HEK293 (cell line): ENCODE data around the gene RIC8B.

Source experiments
- CTCF ChIA-PET: fragments of 350-600 bp; formaldehyde crosslinking; extraction: SDS; loops from one replicate; lab custom pipeline; 2021; ENCODE audit warnings: antibody characterized with exemption; lab: Yijun Ruan, JAX
- POLR2A ChIA-PET: fragments of 300-600 bp; formaldehyde crosslinking; extraction: SDS; loops from one replicate; lab custom pipeline; 2020; ENCODE audit warnings: antibody characterized with exemption, inconsistent platforms; lab: Yijun Ruan, JAX
- H3K27ac ChIP-seq: fragments of 200-500 bp; sonication (Bioruptor generic); 2 replicates; pipeline ENCODE4 v1.5.1; 2014; ENCODE audit warnings: low read depth, low read length, control low read depth, inconsistent platforms; ENCODE audit errors: extremely low read depth
- H3K36me3 ChIP-seq, 2 experiments: fragments of 200-500 bp in 1 of 2; sonication (Bioruptor generic) in 1 of 2; 1 replicate in 1 of 2; 2 replicates in 1 of 2; pipeline ENCODE4 v1.5.1; 2014 to 2017; ENCODE audit warnings: inconsistent platforms in 2 of 2, low read length in 2 of 2; ENCODE audit not compliant: control insufficient read depth in 2 of 2, insufficient read depth in 1 of 2
- H3K4me1 ChIP-seq: fragments of 200-500 bp; sonication (Bioruptor generic); 2 replicates; pipeline ENCODE4 v1.5.1; 2014; ENCODE audit warnings: mild to moderate bottlenecking, low read length, inconsistent platforms; ENCODE audit not compliant: control insufficient read depth, insufficient read depth
- H3K4me3 ChIP-seq: 2 replicates; pipeline ENCODE4 v1.5.1; 2011; ENCODE audit warnings: low read depth, mild to moderate bottlenecking, control low read depth, low read length, moderate library complexity
- H3K9me3 ChIP-seq: fragments of 200-500 bp; sonication (Bioruptor generic); 2 replicates; pipeline ENCODE4 v1.5.1; 2014; ENCODE audit warnings: low read depth, low read length, inconsistent platforms; ENCODE audit not compliant: control insufficient read depth, insufficient read depth
- BCL11A ChIP-seq: fragments of 450-650 bp; formaldehyde crosslinking; IDR thresholded peaks from 2 replicates; pipeline ENCODE4 v1.5.1; 2016; ENCODE audit warnings: low read depth, missing biosample characterization, missing genetic modification characterization
- MYNN ChIP-seq: fragments of 450-650 bp; formaldehyde crosslinking; IDR thresholded peaks from 2 replicates; pipeline ENCODE4 v1.5.1; 2016; ENCODE audit warnings: missing biosample characterization, missing genetic modification characterization, borderline replicate concordance
- OSR2 ChIP-seq: fragments of 450-650 bp; formaldehyde crosslinking; IDR thresholded peaks from 2 replicates; pipeline ENCODE4 v1.5.1; 2016; ENCODE audit warnings: missing biosample characterization, missing genetic modification characterization
- OVOL3 ChIP-seq: fragments of 450-650 bp; formaldehyde crosslinking; IDR thresholded peaks from 2 replicates; pipeline ENCODE4 v1.5.1; 2016; ENCODE audit warnings: missing biosample characterization, missing genetic modification characterization
- YY2 ChIP-seq: fragments of 450-650 bp; formaldehyde crosslinking; IDR thresholded peaks from 2 replicates; pipeline ENCODE4 v1.5.1; 2016; ENCODE audit warnings: missing biosample characterization, missing genetic modification characterization
- ZBTB1 ChIP-seq: fragments of 450-650 bp; formaldehyde crosslinking; IDR thresholded peaks from 2 replicates; pipeline ENCODE4 v1.5.1; 2016; ENCODE audit warnings: missing biosample characterization, missing genetic modification characterization
- ZNF10 ChIP-seq: fragments of 450-650 bp; formaldehyde crosslinking; IDR thresholded peaks from 2 replicates; pipeline ENCODE4 v1.5.1; 2017; ENCODE audit warnings: missing biosample characterization, missing genetic modification characterization
- ZNF112 ChIP-seq: fragments of 450-650 bp; formaldehyde crosslinking; IDR thresholded peaks from 2 replicates; pipeline ENCODE4 v1.5.0; 2017; ENCODE audit warnings: missing biosample characterization, missing genetic modification characterization
- ZNF138 ChIP-seq: fragments of 450-650 bp; formaldehyde crosslinking; IDR thresholded peaks from 2 replicates; pipeline ENCODE4 v1.5.1; 2016; ENCODE audit warnings: missing biosample characterization, missing genetic modification characterization, borderline replicate concordance
- ZNF140 ChIP-seq: fragments of 450-650 bp; formaldehyde crosslinking; IDR thresholded peaks from 2 replicates; pipeline ENCODE4 v1.5.1; 2016; ENCODE audit warnings: missing biosample characterization, missing genetic modification characterization
- ZNF19 ChIP-seq: fragments of 450-650 bp; formaldehyde crosslinking; IDR thresholded peaks from 2 replicates; pipeline ENCODE4; 2016; ENCODE audit warnings: missing biosample characterization, missing genetic modification characterization, low read depth
- ZNF202 ChIP-seq: fragments of 450-650 bp; formaldehyde crosslinking; IDR thresholded peaks from 2 replicates; pipeline ENCODE4 v1.5.1; 2016; ENCODE audit warnings: missing biosample characterization, missing genetic modification characterization, borderline replicate concordance
- ZNF211 ChIP-seq: fragments of 450-650 bp; formaldehyde crosslinking; IDR thresholded peaks from 2 replicates; pipeline ENCODE4 v1.5.1; 2016; ENCODE audit warnings: low read depth, missing biosample characterization, missing genetic modification characterization
- ZNF404 ChIP-seq: fragments of 450-650 bp; formaldehyde crosslinking; IDR thresholded peaks from 2 replicates; pipeline ENCODE4 v1.5.1; 2017; ENCODE audit warnings: missing biosample characterization, missing genetic modification characterization
- ZNF48 ChIP-seq: fragments of 450-650 bp; formaldehyde crosslinking; IDR thresholded peaks from 2 replicates; pipeline ENCODE4 v1.5.1; 2016; ENCODE audit warnings: missing biosample characterization, missing genetic modification characterization
- ZNF555 ChIP-seq: fragments of 450-650 bp; formaldehyde crosslinking; conservative IDR thresholded peaks from 2 replicates; pipeline ENCODE4 v1.5.1; 2017; ENCODE audit warnings: missing biosample characterization, mild to moderate bottlenecking, missing genetic modification characterization, inconsistent platforms
- ZNF558 ChIP-seq: fragments of 450-650 bp; formaldehyde crosslinking; IDR thresholded peaks from 2 replicates; pipeline ENCODE4 v1.5.1; 2016; ENCODE audit warnings: missing biosample characterization, missing genetic modification characterization
- ZNF561 ChIP-seq: fragments of 450-650 bp; IDR thresholded peaks from 2 replicates; pipeline ENCODE4 v1.5.1; 2018; ENCODE audit warnings: missing biosample characterization, missing genetic modification characterization, borderline replicate concordance
- ZNF629 ChIP-seq: fragments of 450-650 bp; formaldehyde crosslinking; IDR thresholded peaks from 2 replicates; pipeline ENCODE4 v1.5.1; 2017; ENCODE audit warnings: missing biosample characterization, missing genetic modification characterization
- ZNF76 ChIP-seq: fragments of 450-650 bp; formaldehyde crosslinking; IDR thresholded peaks from 2 replicates; pipeline ENCODE4; 2016; ENCODE audit warnings: low read depth, missing biosample characterization, missing genetic modification characterization, borderline replicate concordance
- ZNF785 ChIP-seq: fragments of 450-650 bp; formaldehyde crosslinking; IDR thresholded peaks from 2 replicates; pipeline ENCODE4 v1.5.1; 2016; ENCODE audit warnings: missing biosample characterization, missing genetic modification characterization
- ZSCAN23 ChIP-seq: fragments of 450-650 bp; formaldehyde crosslinking; IDR thresholded peaks from 2 replicates; pipeline ENCODE4 v1.5.1; 2016; ENCODE audit warnings: missing biosample characterization, missing genetic modification characterization
- TF ChIP-seq, protein P1 (sequence below): fragments of 450-650 bp; formaldehyde crosslinking; IDR thresholded peaks from 2 replicates; pipeline ENCODE4 v1.5.1; 2016; ENCODE audit warnings: missing biosample characterization, missing genetic modification characterization
- TF ChIP-seq, protein P2 (sequence below): fragments of 450-650 bp; formaldehyde crosslinking; IDR thresholded peaks from 2 replicates; pipeline ENCODE4 v1.5.1; 2017; ENCODE audit warnings: missing biosample characterization, missing genetic modification characterization
- TF ChIP-seq, protein P3 (sequence below): fragments of 450-650 bp; formaldehyde crosslinking; IDR thresholded peaks from 2 replicates; pipeline ENCODE4 v1.5.1; 2016; ENCODE audit warnings: missing biosample characterization, missing genetic modification characterization, borderline replicate concordance
- TF ChIP-seq, protein P4 (sequence below): fragments of 450-650 bp; formaldehyde crosslinking; IDR thresholded peaks from 2 replicates; pipeline ENCODE4 v1.5.1; 2016; ENCODE audit warnings: missing biosample characterization, missing genetic modification characterization

Gene RIC8B

DNA sequence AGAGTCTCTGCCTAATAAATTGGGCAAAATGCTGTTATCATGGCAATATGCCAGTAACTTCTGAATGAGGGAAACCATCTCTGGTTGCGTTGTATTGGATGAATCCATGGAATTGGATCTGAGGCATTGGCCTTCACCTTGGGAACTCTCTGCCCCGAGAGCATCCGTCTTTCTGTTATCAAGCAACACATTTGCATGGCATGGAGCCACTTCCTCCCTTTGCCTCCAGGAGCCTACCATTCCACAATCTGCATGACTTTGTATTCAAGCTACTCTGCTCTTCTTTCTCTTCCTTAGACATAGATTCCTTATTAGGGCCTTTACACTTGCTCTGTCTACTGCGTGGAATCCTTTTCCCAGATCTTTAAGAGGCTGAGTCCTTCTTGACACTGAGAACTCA is 57.2 kb downstream of the RIC8B start:
- H3K27ac ChIP-seq, result no peak overlapping the region
- TF ChIP-seq ZNF211 (tag by site-specific recombination) (no peak), YY2 (no peak), ZBTB1 (no peak), ZNF138 (tag by site-specific recombination) (no peak), BCL11A (tag by site-specific recombination) (no peak), OSR2 (tag by site-specific recombination) (no peak), ZNF629 (tag by site-specific recombination) (no peak), ZNF140 (no peak), ZNF785 (tag by site-specific recombination) (no peak), ZNF561 (tag by site-specific recombination) (no peak), ZNF112 (no peak), ZNF555 (tag by site-specific recombination) (no peak), ZNF10 (no peak), ZNF558 (tag by site-specific recombination) (no peak)
- TF ChIP-seq, protein P1, sequence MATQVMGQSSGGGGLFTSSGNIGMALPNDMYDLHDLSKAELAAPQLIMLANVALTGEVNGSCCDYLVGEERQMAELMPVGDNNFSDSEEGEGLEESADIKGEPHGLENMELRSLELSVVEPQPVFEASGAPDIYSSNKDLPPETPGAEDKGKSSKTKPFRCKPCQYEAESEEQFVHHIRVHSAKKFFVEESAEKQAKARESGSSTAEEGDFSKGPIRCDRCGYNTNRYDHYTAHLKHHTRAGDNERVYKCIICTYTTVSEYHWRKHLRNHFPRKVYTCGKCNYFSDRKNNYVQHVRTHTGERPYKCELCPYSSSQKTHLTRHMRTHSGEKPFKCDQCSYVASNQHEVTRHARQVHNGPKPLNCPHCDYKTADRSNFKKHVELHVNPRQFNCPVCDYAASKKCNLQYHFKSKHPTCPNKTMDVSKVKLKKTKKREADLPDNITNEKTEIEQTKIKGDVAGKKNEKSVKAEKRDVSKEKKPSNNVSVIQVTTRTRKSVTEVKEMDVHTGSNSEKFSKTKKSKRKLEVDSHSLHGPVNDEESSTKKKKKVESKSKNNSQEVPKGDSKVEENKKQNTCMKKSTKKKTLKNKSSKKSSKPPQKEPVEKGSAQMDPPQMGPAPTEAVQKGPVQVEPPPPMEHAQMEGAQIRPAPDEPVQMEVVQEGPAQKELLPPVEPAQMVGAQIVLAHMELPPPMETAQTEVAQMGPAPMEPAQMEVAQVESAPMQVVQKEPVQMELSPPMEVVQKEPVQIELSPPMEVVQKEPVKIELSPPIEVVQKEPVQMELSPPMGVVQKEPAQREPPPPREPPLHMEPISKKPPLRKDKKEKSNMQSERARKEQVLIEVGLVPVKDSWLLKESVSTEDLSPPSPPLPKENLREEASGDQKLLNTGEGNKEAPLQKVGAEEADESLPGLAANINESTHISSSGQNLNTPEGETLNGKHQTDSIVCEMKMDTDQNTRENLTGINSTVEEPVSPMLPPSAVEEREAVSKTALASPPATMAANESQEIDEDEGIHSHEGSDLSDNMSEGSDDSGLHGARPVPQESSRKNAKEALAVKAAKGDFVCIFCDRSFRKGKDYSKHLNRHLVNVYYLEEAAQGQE, result no peak
- TF ChIP-seq, protein P2, sequence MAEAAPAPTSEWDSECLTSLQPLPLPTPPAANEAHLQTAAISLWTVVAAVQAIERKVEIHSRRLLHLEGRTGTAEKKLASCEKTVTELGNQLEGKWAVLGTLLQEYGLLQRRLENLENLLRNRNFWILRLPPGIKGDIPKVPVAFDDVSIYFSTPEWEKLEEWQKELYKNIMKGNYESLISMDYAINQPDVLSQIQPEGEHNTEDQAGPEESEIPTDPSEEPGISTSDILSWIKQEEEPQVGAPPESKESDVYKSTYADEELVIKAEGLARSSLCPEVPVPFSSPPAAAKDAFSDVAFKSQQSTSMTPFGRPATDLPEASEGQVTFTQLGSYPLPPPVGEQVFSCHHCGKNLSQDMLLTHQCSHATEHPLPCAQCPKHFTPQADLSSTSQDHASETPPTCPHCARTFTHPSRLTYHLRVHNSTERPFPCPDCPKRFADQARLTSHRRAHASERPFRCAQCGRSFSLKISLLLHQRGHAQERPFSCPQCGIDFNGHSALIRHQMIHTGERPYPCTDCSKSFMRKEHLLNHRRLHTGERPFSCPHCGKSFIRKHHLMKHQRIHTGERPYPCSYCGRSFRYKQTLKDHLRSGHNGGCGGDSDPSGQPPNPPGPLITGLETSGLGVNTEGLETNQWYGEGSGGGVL, result no peak
- no peaks in the 10 kb centered on the region for H3K9me3 ChIP-seq
- CTCF ChIA-PET, result interaction anchor here (0.6 kb wide), 1 partner anchor 13 kb away, joined by 3 read pairs; no protein-coding TSS in a partner anchor
- peaks cover 0 to 5% of the 10 kb centered on the region in 2 experiments; a peak in 2 of 3 replicates for H3K36me3 ChIP-seq
- no peaks in the 10 kb centered on the region for H3K4me1 ChIP-seq
- POLR2A ChIA-PET, result no interaction called here
- no peak overlapping the region for H3K4me3 ChIP-seq

DNA sequence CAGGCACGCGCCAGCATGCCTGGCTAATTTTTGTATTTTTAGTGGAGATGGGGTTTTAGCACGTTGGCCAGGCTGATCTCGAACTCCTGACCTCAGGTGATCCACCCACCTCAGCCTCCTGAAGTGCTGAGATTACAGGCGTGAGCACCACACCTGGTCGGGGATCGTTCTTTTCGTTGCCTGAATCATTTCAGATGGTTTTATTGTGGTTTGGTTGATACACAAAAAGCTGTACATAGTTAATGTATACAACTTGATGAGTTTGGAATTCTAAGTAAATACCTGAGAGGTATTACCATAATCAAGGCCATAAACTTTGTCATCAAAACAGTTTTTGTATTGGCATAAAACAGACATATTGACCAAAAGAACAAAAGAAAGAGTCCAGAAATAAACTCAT is 63.3 kb downstream of the RIC8B start:
- Histone ChIP-seq H3K27ac (no peak overlapping the region), H3K4me1 (peaks cover 5% of the 10 kb centered on the region; the same call in 1 of the 2 replicates), H3K9me3 (no peaks in the 10 kb centered on the region), H3K36me3 (peaks cover 2 to 4% of the 10 kb centered on the region in 2 experiments; a peak in 2 of 3 replicates), H3K4me3 (no peak overlapping the region)
- CTCF ChIA-PET, result no interaction called here
- POLR2A ChIA-PET, result no interaction called here
- TF ChIP-seq OVOL3 (tag by site-specific recombination) (no peak), ZNF19 (tag by site-specific recombination) (no peak), ZSCAN23 (no peak), ZNF140 (no peak), MYNN (tag by site-specific recombination) (no peak), ZNF76 (tag by site-specific recombination) (no peak), ZNF202 (tag by site-specific recombination) (no peak), ZNF48 (tag by site-specific recombination) (no peak), ZNF404 (tag by site-specific recombination) (no peak)
- TF ChIP-seq, protein P3, sequence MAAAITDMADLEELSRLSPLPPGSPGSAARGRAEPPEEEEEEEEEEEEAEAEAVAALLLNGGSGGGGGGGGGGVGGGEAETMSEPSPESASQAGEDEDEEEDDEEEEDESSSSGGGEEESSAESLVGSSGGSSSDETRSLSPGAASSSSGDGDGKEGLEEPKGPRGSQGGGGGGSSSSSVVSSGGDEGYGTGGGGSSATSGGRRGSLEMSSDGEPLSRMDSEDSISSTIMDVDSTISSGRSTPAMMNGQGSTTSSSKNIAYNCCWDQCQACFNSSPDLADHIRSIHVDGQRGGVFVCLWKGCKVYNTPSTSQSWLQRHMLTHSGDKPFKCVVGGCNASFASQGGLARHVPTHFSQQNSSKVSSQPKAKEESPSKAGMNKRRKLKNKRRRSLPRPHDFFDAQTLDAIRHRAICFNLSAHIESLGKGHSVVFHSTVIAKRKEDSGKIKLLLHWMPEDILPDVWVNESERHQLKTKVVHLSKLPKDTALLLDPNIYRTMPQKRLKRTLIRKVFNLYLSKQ, result no peak
- TF ChIP-seq, protein P4, sequence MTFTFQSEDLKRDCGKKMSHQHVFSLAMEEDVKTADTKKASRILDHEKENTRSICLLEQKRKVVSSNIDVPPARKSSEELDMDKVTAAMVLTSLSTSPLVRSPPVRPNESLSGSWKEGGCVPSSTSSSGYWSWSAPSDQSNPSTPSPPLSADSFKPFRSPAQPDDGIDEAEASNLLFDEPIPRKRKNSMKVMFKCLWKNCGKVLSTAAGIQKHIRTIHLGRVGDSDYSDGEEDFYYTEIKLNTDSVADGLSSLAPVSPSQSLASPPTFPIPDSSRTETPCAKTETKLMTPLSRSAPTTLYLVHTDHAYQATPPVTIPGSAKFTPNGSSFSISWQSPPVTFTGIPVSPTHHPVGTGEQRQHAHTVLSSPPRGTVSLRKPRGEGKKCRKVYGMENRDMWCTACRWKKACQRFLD (tag by site-specific recombination), result no peak
